GM23248 (cell line): ENCODE measurements around the gene FILIP1.

Experiments
- EZH2 ChIP-seq: fragments of 200-600 bp; sonication (generic); IDR thresholded peaks from 2 replicates; pipeline ENCODE4 v1.6.1; 2018; ENCODE audit warnings: antibody characterized with exemption, mild to moderate bottlenecking; ENCODE audit not compliant: insufficient read depth, poor library complexity, severe bottlenecking
- EZH2phosphoT487 ChIP-seq: fragments of 200-600 bp; sonication (generic); IDR thresholded peaks from 2 replicates; pipeline ENCODE4 v1.6.1; 2018; ENCODE audit warnings: antibody characterized with exemption, moderate library complexity, mild to moderate bottlenecking, low read depth; ENCODE audit not compliant: insufficient read depth

GRCh38 chr6:75460681-75461080 is 32.9 kb downstream of the FILIP1 start:
- TF ChIP-seq EZH2 (no peak), EZH2phosphoT487 (no peak)
